Amygdala (tissue), 56 donors: ENCODE data around the gene IL34.

ENCODE experiments used
- DNase-seq, 56 donors: peaks; one replicate each; lab custom pipeline; 2025; lab: John Stamatoyannopoulos, UW

IL34 gene

GRCh38 chr16:70675851-70676513 lies 29.6 kb downstream of the IL34 start:
- DNase-seq, result peak in 1 of 56 donors; percentile 44

GRCh38 chr16:70676675-70677498 lies 30.5 kb downstream of the IL34 start:
- DNase-seq, result no peak

- no peak for DNase-seq
Measured at GRCh38 chr16:70677499-70678120, 31.3 kb downstream of the IL34 start.

GRCh38 chr16:70678121-70678897 lies 31.9 kb downstream of the IL34 start:
- no peak for DNase-seq

GRCh38 chr16:70678898-70679670 lies 32.7 kb downstream of the IL34 start:
- no peak for DNase-seq

- DNase-seq, result peak in 2 of 56 donors; percentile 27 to 49
Measured at GRCh38 chr16:70679671-70680494, 33.5 kb downstream of the IL34 start.

GRCh38 chr16:70680495-70681381 lies 34.4 kb downstream of the IL34 start:
- DNase-seq, result no peak

GRCh38 chr16:70681382-70682238 lies 35.3 kb downstream of the IL34 start:
- DNase-seq, result peak in 54 of 56 donors; percentile 34 to 94 (median 80)

GRCh38 chr16:70682239-70683145 lies 36.1 kb downstream of the IL34 start:
- no peak for DNase-seq

- DNase-seq, result no peak
Measured at GRCh38 chr16:70683146-70683944, 37.0 kb downstream of the IL34 start.

GRCh38 chr16:70684146-70685060 lies 38.0 kb downstream of the IL34 start:
- peak in 14 of 56 donors; percentile 18 to 64 (median 37) for DNase-seq

GRCh38 chr16:70685061-70685937 lies 38.9 kb downstream of the IL34 start:
- peak in 1 of 56 donors; percentile 32 for DNase-seq

GRCh38 chr16:70685938-70686375 lies 39.6 kb downstream of the IL34 start, which contains the start of gene MTSS2:
Gene MTSS2, minus strand, starts transcription at chr16:70686053. Its CDS starts 262 bp downstream, at chr16:70685791.
- peak in 52 of 56 donors; percentile 19 to 90 (median 74) for DNase-seq
